ENCODE measurements around the gene PSMG4. TPM values are rescaled to one million over a fixed set of nuclear protein-coding genes. Genes with fewer than 3 reads are reported as not detected.
A peak's percentile ranks its signal among the peaks of the same experiment; 100 is the strongest.

PSMG4 gene
- total and polyA plus RNA-seq, 9 of the 15 experiments (the other 6 are each of a cell fraction or from before 2014, with no cell fraction given): 12.9 to 185 (median 52.0) TPM

DNA sequence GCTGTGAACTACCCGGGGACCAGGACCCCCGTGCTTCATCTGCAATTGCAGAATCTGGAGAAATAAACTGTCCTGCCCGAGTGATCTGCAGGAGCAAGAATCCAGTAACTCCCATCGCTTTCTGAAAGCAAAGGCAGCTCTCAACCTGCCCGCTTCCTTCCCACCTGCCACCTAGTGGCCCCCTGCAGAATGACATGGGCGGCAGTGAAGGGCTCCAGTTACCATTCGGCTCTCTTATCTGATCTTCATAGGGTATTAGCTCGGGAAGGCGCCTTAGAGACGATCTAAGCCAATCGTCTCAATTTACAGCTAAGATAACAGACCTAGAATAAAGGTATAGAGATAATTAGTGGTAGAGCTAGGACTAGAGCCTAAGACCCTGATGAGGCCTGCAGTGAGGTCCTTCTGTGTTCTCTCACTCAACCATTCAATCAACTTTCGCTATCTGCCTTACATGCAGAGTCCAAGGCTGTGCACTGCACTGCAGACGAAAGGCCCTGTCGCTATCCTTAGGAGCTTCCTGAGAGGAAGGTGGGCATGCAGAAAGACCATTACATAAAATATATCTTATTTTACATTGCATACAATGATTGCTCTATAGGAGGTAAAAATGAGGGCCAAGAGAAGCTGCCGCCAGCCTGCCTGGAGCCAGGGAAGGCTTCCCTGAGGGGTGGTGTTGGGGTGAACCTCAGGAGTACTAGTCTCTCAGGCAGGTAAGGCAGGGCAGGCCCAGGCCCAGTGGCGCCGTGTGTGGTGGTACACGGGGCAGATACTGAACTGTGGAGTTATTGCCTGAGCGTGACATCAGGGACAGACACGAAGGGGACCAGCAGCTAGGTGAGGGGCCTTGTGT, 7.1 kb upstream of the PSMG4 start (continued):
- TF ChIP-seq KLF16 (IDR thresholded peaks at IDR 0.05) (peak; percentile 70), EP300 (IDR thresholded peaks at IDR 0.05; ENCODE audit: low read length) (peak; percentile 46; the same call in 1 of the 2 replicates), TRIM28 (IDR thresholded peaks at IDR 0.05) (0 out of 2 replicates have a peak, but pooled peaks have one; percentile 37), XRCC5 (IDR thresholded peaks at IDR 0.05; ENCODE audit: low read depth, low read length) (peak; percentile 95), MTA1 (IDR thresholded peaks at IDR 0.05; ENCODE audit: borderline replicate concordance) (peak; percentile 37; the same call in 1 of the 2 replicates), CTBP1 (IDR thresholded peaks at IDR 0.05; ENCODE audit: borderline replicate concordance) (peak; percentile 78; the same call in 1 of the 2 replicates), ZNF354B (CRISPR knock-in tag; IDR thresholded peaks at IDR 0.05) (no peak), ESRRA (IDR thresholded peaks at IDR 0.05; ENCODE audit: borderline replicate concordance, low read depth) (0 out of 2 replicates have a peak, but pooled peaks have one; percentile 26), HDGF (IDR thresholded peaks at IDR 0.05) (peak; percentile 57), SPI1 (IDR thresholded peaks at IDR 0.05; ENCODE audit: borderline replicate concordance, low read depth, low read length) (peak; percentile 55; the same call in 1 of the 2 replicates), ARNT (IDR thresholded peaks at IDR 0.05) (peak in 1 of 2 experiments; percentile 51; a peak in 1 of 4 replicates), MAZ (CRISPR knock-in tag; conservative IDR thresholded peaks at IDR 0.05 in 1 of 2, IDR thresholded peaks at IDR 0.05 in 1 of 2) (peak; percentile 30 to 75; a peak in 2 of 4 replicates), CBFB (CRISPR knock-in tag; IDR thresholded peaks at IDR 0.05) (no peak), MYC (IDR thresholded peaks at IDR 0.05; ENCODE audit: low read depth, low read length) (peak; percentile 58; the same call in 1 of the 2 replicates), MYC (CRISPR knock-in tag; IDR thresholded peaks at IDR 0.05; ENCODE audit: borderline replicate concordance, low read depth) (no peak), PCBP1 (IDR thresholded peaks at IDR 0.05; ENCODE audit: low read depth, low read length, poor library complexity, severe bottlenecking) (no peak)
- TF ChIP-seq, protein P1, sequence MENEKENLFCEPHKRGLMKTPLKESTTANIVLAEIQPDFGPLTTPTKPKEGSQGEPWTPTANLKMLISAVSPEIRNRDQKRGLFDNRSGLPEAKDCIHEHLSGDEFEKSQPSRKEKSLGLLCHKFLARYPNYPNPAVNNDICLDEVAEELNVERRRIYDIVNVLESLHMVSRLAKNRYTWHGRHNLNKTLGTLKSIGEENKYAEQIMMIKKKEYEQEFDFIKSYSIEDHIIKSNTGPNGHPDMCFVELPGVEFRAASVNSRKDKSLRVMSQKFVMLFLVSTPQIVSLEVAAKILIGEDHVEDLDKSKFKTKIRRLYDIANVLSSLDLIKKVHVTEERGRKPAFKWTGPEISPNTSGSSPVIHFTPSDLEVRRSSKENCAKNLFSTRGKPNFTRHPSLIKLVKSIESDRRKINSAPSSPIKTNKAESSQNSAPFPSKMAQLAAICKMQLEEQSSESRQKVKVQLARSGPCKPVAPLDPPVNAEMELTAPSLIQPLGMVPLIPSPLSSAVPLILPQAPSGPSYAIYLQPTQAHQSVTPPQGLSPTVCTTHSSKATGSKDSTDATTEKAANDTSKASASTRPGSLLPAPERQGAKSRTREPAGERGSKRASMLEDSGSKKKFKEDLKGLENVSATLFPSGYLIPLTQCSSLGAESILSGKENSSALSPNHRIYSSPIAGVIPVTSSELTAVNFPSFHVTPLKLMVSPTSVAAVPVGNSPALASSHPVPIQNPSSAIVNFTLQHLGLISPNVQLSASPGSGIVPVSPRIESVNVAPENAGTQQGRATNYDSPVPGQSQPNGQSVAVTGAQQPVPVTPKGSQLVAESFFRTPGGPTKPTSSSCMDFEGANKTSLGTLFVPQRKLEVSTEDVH (IDR thresholded peaks at IDR 0.05; ENCODE audit: low read depth, partially characterized antibody): peak; percentile 62
- TF ChIP-seq, protein P2, sequence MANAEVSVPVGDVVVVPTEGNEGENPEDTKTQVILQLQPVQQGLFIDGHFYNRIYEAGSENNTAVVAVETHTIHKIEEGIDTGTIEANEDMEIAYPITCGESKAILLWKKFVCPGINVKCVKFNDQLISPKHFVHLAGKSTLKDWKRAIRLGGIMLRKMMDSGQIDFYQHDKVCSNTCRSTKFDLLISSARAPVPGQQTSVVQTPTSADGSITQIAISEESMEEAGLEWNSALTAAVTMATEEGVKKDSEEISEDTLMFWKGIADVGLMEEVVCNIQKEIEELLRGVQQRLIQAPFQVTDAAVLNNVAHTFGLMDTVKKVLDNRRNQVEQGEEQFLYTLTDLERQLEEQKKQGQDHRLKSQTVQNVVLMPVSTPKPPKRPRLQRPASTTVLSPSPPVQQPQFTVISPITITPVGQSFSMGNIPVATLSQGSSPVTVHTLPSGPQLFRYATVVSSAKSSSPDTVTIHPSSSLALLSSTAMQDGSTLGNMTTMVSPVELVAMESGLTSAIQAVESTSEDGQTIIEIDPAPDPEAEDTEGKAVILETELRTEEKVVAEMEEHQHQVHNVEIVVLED (CRISPR knock-in tag; IDR thresholded peaks at IDR 0.05): no peak
- TF ChIP-seq, protein P3, sequence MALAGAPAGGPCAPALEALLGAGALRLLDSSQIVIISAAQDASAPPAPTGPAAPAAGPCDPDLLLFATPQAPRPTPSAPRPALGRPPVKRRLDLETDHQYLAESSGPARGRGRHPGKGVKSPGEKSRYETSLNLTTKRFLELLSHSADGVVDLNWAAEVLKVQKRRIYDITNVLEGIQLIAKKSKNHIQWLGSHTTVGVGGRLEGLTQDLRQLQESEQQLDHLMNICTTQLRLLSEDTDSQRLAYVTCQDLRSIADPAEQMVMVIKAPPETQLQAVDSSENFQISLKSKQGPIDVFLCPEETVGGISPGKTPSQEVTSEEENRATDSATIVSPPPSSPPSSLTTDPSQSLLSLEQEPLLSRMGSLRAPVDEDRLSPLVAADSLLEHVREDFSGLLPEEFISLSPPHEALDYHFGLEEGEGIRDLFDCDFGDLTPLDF (CRISPR knock-in tag; IDR thresholded peaks at IDR 0.05): 0 out of 2 replicates have a peak, but pooled peaks have one; percentile 25
- TF ChIP-seq, protein P4, sequence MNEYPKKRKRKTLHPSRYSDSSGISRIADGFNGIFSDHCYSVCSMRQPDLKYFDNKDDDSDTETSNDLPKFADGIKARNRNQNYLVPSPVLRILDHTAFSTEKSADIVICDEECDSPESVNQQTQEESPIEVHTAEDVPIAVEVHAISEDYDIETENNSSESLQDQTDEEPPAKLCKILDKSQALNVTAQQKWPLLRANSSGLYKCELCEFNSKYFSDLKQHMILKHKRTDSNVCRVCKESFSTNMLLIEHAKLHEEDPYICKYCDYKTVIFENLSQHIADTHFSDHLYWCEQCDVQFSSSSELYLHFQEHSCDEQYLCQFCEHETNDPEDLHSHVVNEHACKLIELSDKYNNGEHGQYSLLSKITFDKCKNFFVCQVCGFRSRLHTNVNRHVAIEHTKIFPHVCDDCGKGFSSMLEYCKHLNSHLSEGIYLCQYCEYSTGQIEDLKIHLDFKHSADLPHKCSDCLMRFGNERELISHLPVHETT (CRISPR knock-in tag; conservative IDR thresholded peaks at IDR 0.05 in 1 of 2, IDR thresholded peaks at IDR 0.05 in 1 of 2): no peak
